ENCODE data around the gene LDB2. TPM values are rescaled to one million over a fixed set of nuclear protein-coding genes. Genes with fewer than 3 reads are reported as not detected.

Gene LDB2
- total RNA-seq, 1 donor, result 18.8 TPM

- Histone ChIP-seq H3K4me2 (ENCODE audit: insufficient read depth, low read length) (no peak overlapping the region), H4K20me1 (ENCODE audit: insufficient read depth, low read length) (no peaks in the 10 kb centered on the region), H3K79me2 (ENCODE audit: insufficient read depth, low read length) (peaks cover 29% of the 10 kb centered on the region), H3K27me3 (ENCODE audit: insufficient read depth, low read length) (no peaks in the 10 kb centered on the region), H3K4me3 (ENCODE audit: insufficient read depth, low read length) (no peak overlapping the region), H3K9me3 (ENCODE audit: low read depth, low read length) (no peaks in the 10 kb centered on the region), H3K36me3 (ENCODE audit: insufficient read depth, low read length) (peaks cover 21% of the 10 kb centered on the region), H3K27ac (ENCODE audit: low read depth, low read length) (no peak overlapping the region), H3K4me1 (ENCODE audit: insufficient read depth, low read length) (no peaks in the 10 kb centered on the region), H2AFZ (ENCODE audit: low read length) (no peak overlapping the region)
- no peak for DNase-seq (ENCODE audit: insufficient read length, low spot score, missing footprints)
- TF ChIP-seq, protein P1, sequence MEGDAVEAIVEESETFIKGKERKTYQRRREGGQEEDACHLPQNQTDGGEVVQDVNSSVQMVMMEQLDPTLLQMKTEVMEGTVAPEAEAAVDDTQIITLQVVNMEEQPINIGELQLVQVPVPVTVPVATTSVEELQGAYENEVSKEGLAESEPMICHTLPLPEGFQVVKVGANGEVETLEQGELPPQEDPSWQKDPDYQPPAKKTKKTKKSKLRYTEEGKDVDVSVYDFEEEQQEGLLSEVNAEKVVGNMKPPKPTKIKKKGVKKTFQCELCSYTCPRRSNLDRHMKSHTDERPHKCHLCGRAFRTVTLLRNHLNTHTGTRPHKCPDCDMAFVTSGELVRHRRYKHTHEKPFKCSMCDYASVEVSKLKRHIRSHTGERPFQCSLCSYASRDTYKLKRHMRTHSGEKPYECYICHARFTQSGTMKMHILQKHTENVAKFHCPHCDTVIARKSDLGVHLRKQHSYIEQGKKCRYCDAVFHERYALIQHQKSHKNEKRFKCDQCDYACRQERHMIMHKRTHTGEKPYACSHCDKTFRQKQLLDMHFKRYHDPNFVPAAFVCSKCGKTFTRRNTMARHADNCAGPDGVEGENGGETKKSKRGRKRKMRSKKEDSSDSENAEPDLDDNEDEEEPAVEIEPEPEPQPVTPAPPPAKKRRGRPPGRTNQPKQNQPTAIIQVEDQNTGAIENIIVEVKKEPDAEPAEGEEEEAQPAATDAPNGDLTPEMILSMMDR (IDR thresholded peaks at IDR 0.05; ENCODE audit: extremely low read depth, low read depth, low read length), result peak; percentile 9
These were observed 13.6 kb downstream of the LDB2 start for GRCh38 chr4:16884673-16885460.

DNA sequence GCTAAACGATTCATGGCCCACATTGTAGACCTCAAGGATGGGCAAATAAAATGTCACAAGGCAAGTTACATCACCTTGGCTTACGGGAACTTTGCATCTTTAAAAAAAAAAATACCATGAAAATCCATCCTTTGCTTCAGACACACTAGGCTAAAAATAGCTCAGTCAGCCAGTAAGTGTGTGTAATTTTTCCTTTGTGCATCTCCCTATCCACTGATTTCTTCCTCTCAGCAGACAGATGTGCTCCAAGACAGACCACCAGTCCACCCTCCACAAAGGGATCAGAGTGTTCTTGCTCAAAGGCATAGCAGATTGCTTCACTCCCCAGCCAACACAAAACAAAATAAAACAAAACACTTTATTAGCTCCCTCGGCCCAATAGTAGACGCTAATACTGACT lies 14.6 kb downstream of the LDB2 start:
- TF ChIP-seq, protein P1 (IDR thresholded peaks at IDR 0.05; ENCODE audit: extremely low read depth, low read depth, low read length), result no peak
- no peaks in the 10 kb centered on the region for H3K27me3 ChIP-seq (ENCODE audit: insufficient read depth, low read length)
- no peaks in the 10 kb centered on the region for H3K4me1 ChIP-seq (ENCODE audit: insufficient read depth, low read length)
- H3K4me2 ChIP-seq (ENCODE audit: insufficient read depth, low read length), result no peak overlapping the region
- no peak overlapping the region for H2AFZ ChIP-seq (ENCODE audit: low read length)
- no peak overlapping the region for H3K4me3 ChIP-seq (ENCODE audit: insufficient read depth, low read length)
- peaks cover 21% of the 10 kb centered on the region for H3K36me3 ChIP-seq (ENCODE audit: insufficient read depth, low read length)
- H4K20me1 ChIP-seq (ENCODE audit: insufficient read depth, low read length), result no peaks in the 10 kb centered on the region
- H3K79me2 ChIP-seq (ENCODE audit: insufficient read depth, low read length), result peaks cover 19% of the 10 kb centered on the region
- no peak for DNase-seq (ENCODE audit: insufficient read length, low spot score, missing footprints)
- H3K27ac ChIP-seq (ENCODE audit: low read depth, low read length), result no peak overlapping the region
- no peaks in the 10 kb centered on the region for H3K9me3 ChIP-seq (ENCODE audit: low read depth, low read length)

- no peak overlapping the region for H2AFZ ChIP-seq (ENCODE audit: low read length)
- no peaks in the 10 kb centered on the region for H4K20me1 ChIP-seq (ENCODE audit: insufficient read depth, low read length)
- no peak overlapping the region for H3K4me2 ChIP-seq (ENCODE audit: insufficient read depth, low read length)
- no peak overlapping the region for H3K27ac ChIP-seq (ENCODE audit: low read depth, low read length)
- H3K79me2 ChIP-seq (ENCODE audit: insufficient read depth, low read length), result peaks cover 13% of the 10 kb centered on the region
- peaks cover under 1% of the 10 kb centered on the region for H3K4me1 ChIP-seq (ENCODE audit: insufficient read depth, low read length)
- H3K27me3 ChIP-seq (ENCODE audit: insufficient read depth, low read length), result no peaks in the 10 kb centered on the region
- TF ChIP-seq, protein P1 (IDR thresholded peaks at IDR 0.05; ENCODE audit: extremely low read depth, low read depth, low read length), result no peak
- DNase-seq (ENCODE audit: insufficient read length, low spot score, missing footprints), result no peak
- H3K36me3 ChIP-seq (ENCODE audit: insufficient read depth, low read length), result peaks cover 14% of the 10 kb centered on the region
- H3K9me3 ChIP-seq (ENCODE audit: low read depth, low read length), result no peaks in the 10 kb centered on the region
- H3K4me3 ChIP-seq (ENCODE audit: insufficient read depth, low read length), result no peak overlapping the region
These were observed 17.1 kb downstream of the LDB2 start for GRCh38 chr4:16881151-16881884.

DNA sequence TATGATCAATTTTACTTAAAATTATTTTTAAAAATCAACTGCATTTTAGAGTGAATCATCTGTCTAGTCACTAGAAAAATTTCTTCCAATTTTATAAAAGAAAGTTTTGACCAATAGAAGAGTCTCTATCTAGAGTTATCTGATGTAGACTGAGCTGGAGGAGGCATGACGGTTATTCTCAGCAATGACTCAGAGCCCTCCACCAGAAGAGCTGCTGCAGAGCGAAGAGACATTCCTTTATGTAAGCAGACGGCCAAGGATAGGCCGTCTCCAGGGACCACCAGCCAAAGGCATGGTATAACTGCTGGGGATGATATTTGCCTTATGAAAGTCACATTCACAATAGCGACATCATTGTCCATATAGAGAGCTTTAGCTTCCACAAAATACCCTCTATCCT lies 23.0 kb downstream of the LDB2 start:
- Histone ChIP-seq H3K27ac (ENCODE audit: low read depth, low read length) (peak overlapping the region; percentile 97), H3K4me3 (ENCODE audit: insufficient read depth, low read length) (peak overlapping the region; percentile 42), H3K9me3 (ENCODE audit: low read depth, low read length) (no peaks in the 10 kb centered on the region), H2AFZ (ENCODE audit: low read length) (no peak overlapping the region), H3K79me2 (ENCODE audit: insufficient read depth, low read length) (peaks cover 13% of the 10 kb centered on the region), H3K4me2 (ENCODE audit: insufficient read depth, low read length) (peak overlapping the region; percentile 70), H3K27me3 (ENCODE audit: insufficient read depth, low read length) (no peaks in the 10 kb centered on the region), H3K4me1 (ENCODE audit: insufficient read depth, low read length) (peaks cover 25% of the 10 kb centered on the region), H3K36me3 (ENCODE audit: insufficient read depth, low read length) (peaks cover 3% of the 10 kb centered on the region), H4K20me1 (ENCODE audit: insufficient read depth, low read length) (no peaks in the 10 kb centered on the region)
- TF ChIP-seq, protein P1 (IDR thresholded peaks at IDR 0.05; ENCODE audit: extremely low read depth, low read depth, low read length), result no peak
- DNase-seq (ENCODE audit: insufficient read length, low spot score, missing footprints), result peak; percentile 93

Data from osteoblast (primary cell).